ENCODE measurements around the gene REC114.

GRCh38 chr15:73483053-73483452, 40.1 kb downstream of the REC114 start:
- TF ChIP-seq LEF1 (IDR thresholded peaks at IDR 0.05; ENCODE audit: borderline replicate concordance) (no peak), NFRKB (IDR thresholded peaks at IDR 0.05) (no peak), HDGF (IDR thresholded peaks at IDR 0.05; ENCODE audit: borderline replicate concordance) (no peak)

All from HEK293T (cell line).